ENCODE results near the gene CD27. TPM values are rescaled to one million over a fixed set of nuclear protein-coding genes. Genes with fewer than 3 reads are reported as not detected.

The CD27 gene
- total RNA-seq, 1 donor = not detected

GRCh38 chr12:6418796-6419195 lies 26.0 kb upstream of the CD27 start:
- H3K27ac ChIP-seq (ENCODE audit: low read depth, low read length) = no peak overlapping the region
- H4K20me1 ChIP-seq (ENCODE audit: insufficient read depth, low read length) = no peaks in the 10 kb centered on the region
- H3K27me3 ChIP-seq (ENCODE audit: insufficient read depth, low read length) = no peaks in the 10 kb centered on the region
- no peaks in the 10 kb centered on the region for H3K79me2 ChIP-seq (ENCODE audit: insufficient read depth, low read length)
- DNase-seq (ENCODE audit: insufficient read length, low spot score, missing footprints) = no peak
- no peak overlapping the region for H2AFZ ChIP-seq (ENCODE audit: low read length)
- peaks cover 2% of the 10 kb centered on the region for H3K4me1 ChIP-seq (ENCODE audit: insufficient read depth, low read length)
- H3K4me3 ChIP-seq (ENCODE audit: insufficient read depth, low read length) = no peak overlapping the region
- no peaks in the 10 kb centered on the region for H3K9me3 ChIP-seq (ENCODE audit: low read depth, low read length)
- H3K4me2 ChIP-seq (ENCODE audit: insufficient read depth, low read length) = no peak overlapping the region
- TF ChIP-seq, protein P1, sequence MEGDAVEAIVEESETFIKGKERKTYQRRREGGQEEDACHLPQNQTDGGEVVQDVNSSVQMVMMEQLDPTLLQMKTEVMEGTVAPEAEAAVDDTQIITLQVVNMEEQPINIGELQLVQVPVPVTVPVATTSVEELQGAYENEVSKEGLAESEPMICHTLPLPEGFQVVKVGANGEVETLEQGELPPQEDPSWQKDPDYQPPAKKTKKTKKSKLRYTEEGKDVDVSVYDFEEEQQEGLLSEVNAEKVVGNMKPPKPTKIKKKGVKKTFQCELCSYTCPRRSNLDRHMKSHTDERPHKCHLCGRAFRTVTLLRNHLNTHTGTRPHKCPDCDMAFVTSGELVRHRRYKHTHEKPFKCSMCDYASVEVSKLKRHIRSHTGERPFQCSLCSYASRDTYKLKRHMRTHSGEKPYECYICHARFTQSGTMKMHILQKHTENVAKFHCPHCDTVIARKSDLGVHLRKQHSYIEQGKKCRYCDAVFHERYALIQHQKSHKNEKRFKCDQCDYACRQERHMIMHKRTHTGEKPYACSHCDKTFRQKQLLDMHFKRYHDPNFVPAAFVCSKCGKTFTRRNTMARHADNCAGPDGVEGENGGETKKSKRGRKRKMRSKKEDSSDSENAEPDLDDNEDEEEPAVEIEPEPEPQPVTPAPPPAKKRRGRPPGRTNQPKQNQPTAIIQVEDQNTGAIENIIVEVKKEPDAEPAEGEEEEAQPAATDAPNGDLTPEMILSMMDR (IDR thresholded peaks at IDR 0.05; ENCODE audit: extremely low read depth, low read depth, low read length) = no peak
- no peaks in the 10 kb centered on the region for H3K36me3 ChIP-seq (ENCODE audit: insufficient read depth, low read length)

DNA sequence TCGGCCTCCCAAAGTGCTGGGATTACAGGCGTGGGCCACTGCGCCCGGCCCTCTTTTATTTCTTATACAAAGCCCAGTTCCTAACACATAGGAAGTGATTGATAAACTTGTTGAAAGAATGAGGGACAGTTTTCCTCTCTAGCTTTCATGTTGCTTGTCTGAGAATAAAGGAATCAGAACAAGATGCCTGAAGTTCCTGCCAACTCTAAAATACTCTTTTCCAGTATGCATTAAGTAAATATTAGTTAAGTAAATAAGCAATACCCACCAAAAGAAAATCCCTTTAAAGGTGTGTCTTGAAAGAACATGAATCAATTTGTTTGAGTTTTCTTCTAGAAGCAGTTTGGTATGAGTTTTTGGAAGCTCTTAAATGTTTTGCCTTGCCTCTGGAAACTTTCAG lies 24.4 kb upstream of the CD27 start:
- H4K20me1 ChIP-seq (ENCODE audit: insufficient read depth, low read length) = no peaks in the 10 kb centered on the region
- no peaks in the 10 kb centered on the region for H3K9me3 ChIP-seq (ENCODE audit: low read depth, low read length)
- H3K27ac ChIP-seq (ENCODE audit: low read depth, low read length) = no peak overlapping the region
- peaks cover 2% of the 10 kb centered on the region for H3K4me1 ChIP-seq (ENCODE audit: insufficient read depth, low read length)
- no peaks in the 10 kb centered on the region for H3K36me3 ChIP-seq (ENCODE audit: insufficient read depth, low read length)
- no peak overlapping the region for H3K4me2 ChIP-seq (ENCODE audit: insufficient read depth, low read length)
- H3K27me3 ChIP-seq (ENCODE audit: insufficient read depth, low read length) = no peaks in the 10 kb centered on the region
- TF ChIP-seq, protein P1 (IDR thresholded peaks at IDR 0.05; ENCODE audit: extremely low read depth, low read depth, low read length) = no peak
- no peaks in the 10 kb centered on the region for H3K79me2 ChIP-seq (ENCODE audit: insufficient read depth, low read length)
- no peak overlapping the region for H3K4me3 ChIP-seq (ENCODE audit: insufficient read depth, low read length)
- H2AFZ ChIP-seq (ENCODE audit: low read length) = peak overlapping the region; percentile 31
- no peak for DNase-seq (ENCODE audit: insufficient read length, low spot score, missing footprints)

DNA sequence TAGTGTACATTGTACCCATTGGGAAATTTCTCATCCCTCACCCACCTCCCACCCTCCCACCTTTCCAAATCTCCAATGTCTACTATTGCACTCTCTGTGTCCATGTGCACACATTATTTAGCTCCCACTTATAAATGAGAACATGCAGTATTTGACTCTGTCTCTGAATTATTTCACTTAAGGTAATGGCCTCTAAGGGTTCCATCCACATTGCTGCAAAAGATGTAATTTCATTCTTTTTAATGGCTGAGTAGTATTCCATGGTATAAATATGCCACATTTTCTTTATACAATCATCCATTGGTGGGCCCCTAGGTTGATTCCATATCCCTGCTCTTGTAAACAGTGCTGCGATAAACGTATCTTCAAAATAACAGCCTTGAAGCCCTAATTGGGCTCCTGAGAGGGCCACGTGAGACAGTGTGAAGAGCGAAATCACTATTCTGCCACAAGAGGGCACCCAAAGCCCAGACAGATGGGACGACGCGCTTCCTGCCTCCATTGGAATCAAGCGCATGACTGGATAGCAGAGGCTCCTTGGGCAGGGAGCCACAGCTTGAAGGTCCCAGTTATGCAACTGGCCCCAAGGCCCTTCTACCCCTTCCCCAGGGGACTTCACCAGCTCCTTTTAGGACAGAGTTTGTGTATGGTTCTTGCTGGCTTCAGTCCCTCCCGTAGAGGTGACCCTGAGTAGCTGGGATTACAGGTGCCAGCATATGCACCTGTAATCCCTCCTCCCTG lies 21.3 kb upstream of the CD27 start:
- H2AFZ ChIP-seq (ENCODE audit: low read length) = no peak overlapping the region
- H3K4me1 ChIP-seq (ENCODE audit: insufficient read depth, low read length) = peaks cover 2% of the 10 kb centered on the region
- H3K4me2 ChIP-seq (ENCODE audit: insufficient read depth, low read length) = no peak overlapping the region
- DNase-seq (ENCODE audit: insufficient read length, low spot score, missing footprints) = peak; percentile 95
- no peak overlapping the region for H3K4me3 ChIP-seq (ENCODE audit: insufficient read depth, low read length)
- TF ChIP-seq, protein P1 (IDR thresholded peaks at IDR 0.05; ENCODE audit: extremely low read depth, low read depth, low read length) = peak; percentile 94
- no peaks in the 10 kb centered on the region for H3K79me2 ChIP-seq (ENCODE audit: insufficient read depth, low read length)
- no peak overlapping the region for H3K27ac ChIP-seq (ENCODE audit: low read depth, low read length)
- H3K27me3 ChIP-seq (ENCODE audit: insufficient read depth, low read length) = no peaks in the 10 kb centered on the region
- no peaks in the 10 kb centered on the region for H3K36me3 ChIP-seq (ENCODE audit: insufficient read depth, low read length)
- no peaks in the 10 kb centered on the region for H4K20me1 ChIP-seq (ENCODE audit: insufficient read depth, low read length)
- H3K9me3 ChIP-seq (ENCODE audit: low read depth, low read length) = no peaks in the 10 kb centered on the region

- no peak overlapping the region for H3K4me2 ChIP-seq (ENCODE audit: insufficient read depth, low read length)
- no peak for DNase-seq (ENCODE audit: insufficient read length, low spot score, missing footprints)
Observed at GRCh38 chr12:6424008-6424347, 20.8 kb upstream of the CD27 start.

More at GRCh38 chr12:6424008-6424347, 20.8 kb upstream of the CD27 start:
- Histone ChIP-seq H3K27me3 (ENCODE audit: insufficient read depth, low read length) (no peaks in the 10 kb centered on the region), H2AFZ (ENCODE audit: low read length) (no peak overlapping the region), H3K4me1 (ENCODE audit: insufficient read depth, low read length) (peaks cover 2% of the 10 kb centered on the region), H3K4me3 (ENCODE audit: insufficient read depth, low read length) (no peak overlapping the region), H4K20me1 (ENCODE audit: insufficient read depth, low read length) (no peaks in the 10 kb centered on the region), H3K9me3 (ENCODE audit: low read depth, low read length) (no peaks in the 10 kb centered on the region), H3K79me2 (ENCODE audit: insufficient read depth, low read length) (no peaks in the 10 kb centered on the region), H3K36me3 (ENCODE audit: insufficient read depth, low read length) (no peaks in the 10 kb centered on the region), H3K27ac (ENCODE audit: low read depth, low read length) (no peak overlapping the region)
- TF ChIP-seq, protein P1 (IDR thresholded peaks at IDR 0.05; ENCODE audit: extremely low read depth, low read depth, low read length) = no peak

Measured in osteoblast (primary cell).